ENCODE data around the gene IGFL4.

The IGFL4 gene

GRCh38 chr19:46063201-46063600 is 22.4 kb upstream of the IGFL4 start:
- TF ChIP-seq, protein P1, sequence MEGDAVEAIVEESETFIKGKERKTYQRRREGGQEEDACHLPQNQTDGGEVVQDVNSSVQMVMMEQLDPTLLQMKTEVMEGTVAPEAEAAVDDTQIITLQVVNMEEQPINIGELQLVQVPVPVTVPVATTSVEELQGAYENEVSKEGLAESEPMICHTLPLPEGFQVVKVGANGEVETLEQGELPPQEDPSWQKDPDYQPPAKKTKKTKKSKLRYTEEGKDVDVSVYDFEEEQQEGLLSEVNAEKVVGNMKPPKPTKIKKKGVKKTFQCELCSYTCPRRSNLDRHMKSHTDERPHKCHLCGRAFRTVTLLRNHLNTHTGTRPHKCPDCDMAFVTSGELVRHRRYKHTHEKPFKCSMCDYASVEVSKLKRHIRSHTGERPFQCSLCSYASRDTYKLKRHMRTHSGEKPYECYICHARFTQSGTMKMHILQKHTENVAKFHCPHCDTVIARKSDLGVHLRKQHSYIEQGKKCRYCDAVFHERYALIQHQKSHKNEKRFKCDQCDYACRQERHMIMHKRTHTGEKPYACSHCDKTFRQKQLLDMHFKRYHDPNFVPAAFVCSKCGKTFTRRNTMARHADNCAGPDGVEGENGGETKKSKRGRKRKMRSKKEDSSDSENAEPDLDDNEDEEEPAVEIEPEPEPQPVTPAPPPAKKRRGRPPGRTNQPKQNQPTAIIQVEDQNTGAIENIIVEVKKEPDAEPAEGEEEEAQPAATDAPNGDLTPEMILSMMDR (conservative IDR thresholded peaks at IDR 0.05; ENCODE audit: low read depth, low read length): no peak
- H3K4me3 ChIP-seq (ENCODE audit: low read length): no peak overlapping the region
- no peak for DNase-seq (ENCODE audit: low read depth)

DNA sequence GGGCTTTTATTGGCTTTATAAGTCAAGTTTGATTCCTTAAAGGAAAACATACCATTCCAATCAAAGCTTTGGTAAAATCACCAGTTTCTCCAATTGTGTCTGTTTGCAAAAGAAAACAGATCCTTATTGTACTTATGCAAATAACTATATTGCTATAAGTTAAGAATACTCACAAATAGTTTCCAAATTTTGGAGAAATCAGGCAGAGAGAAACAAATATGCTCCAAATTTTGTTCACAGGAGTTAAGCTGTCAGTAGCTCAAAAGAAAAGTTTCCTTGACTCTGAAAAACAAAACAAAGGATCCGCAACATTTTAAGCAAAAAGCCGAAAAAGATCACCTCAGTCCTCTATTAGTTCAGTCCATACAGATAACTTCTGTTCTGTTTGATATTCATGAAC is 19.2 kb upstream of the IGFL4 start:
- no peak overlapping the region for H3K4me3 ChIP-seq (ENCODE audit: low read length)
- no peak for DNase-seq (ENCODE audit: low read depth)
- TF ChIP-seq, protein P1 (conservative IDR thresholded peaks at IDR 0.05; ENCODE audit: low read depth, low read length): no peak

DNA sequence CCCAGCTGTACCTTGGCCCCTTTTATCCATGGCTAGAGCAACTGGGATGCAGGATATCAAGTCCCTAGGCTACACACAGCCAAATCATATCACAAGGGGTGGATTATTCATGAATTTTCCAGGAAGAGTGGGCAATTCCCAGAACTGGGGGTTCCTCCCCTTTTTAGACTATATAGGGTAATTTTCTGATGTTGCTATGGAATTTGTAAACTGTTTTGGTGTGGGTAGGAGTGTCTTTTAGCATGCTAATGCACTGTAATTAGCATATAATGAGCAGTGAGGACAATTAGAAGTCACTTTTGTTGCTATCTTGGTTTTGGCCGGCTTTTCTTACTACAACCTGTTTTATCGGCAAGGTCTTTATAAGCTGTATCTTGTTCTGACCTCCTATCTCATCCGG is 18.0 kb upstream of the IGFL4 start:
- H3K4me3 ChIP-seq (ENCODE audit: low read length): no peak overlapping the region
- TF ChIP-seq, protein P1 (conservative IDR thresholded peaks at IDR 0.05; ENCODE audit: low read depth, low read length): no peak
- DNase-seq (ENCODE audit: low read depth): no peak

DNA sequence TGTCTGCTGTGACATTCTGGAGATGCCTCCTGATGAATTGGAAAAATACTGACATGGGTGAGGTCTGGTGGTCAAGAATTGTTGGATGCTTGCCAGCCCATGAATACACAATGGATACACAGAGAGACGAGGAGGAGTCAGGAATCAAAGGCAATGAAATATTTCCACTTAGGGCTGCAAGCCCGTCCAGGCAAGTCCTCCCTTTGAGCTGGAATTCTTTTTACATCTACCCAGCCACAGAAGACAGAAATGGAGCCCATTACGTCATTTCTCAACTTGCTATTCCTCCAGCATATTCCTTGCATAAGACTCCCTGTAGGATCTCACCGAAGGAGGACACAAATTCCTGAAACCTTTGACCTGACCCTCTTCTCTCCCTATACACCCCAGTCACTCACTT is 15.7 kb upstream of the IGFL4 start:
- TF ChIP-seq, protein P1 (conservative IDR thresholded peaks at IDR 0.05; ENCODE audit: low read depth, low read length): no peak
- H3K4me3 ChIP-seq (ENCODE audit: low read length): no peak overlapping the region
- no peak for DNase-seq (ENCODE audit: low read depth)

GRCh38 chr19:46052896-46053295 is 12.1 kb upstream of the IGFL4 start:
- DNase-seq (ENCODE audit: low read depth): no peak
- TF ChIP-seq, protein P1 (conservative IDR thresholded peaks at IDR 0.05; ENCODE audit: low read depth, low read length): no peak
- H3K4me3 ChIP-seq (ENCODE audit: low read length): no peak overlapping the region

DNA sequence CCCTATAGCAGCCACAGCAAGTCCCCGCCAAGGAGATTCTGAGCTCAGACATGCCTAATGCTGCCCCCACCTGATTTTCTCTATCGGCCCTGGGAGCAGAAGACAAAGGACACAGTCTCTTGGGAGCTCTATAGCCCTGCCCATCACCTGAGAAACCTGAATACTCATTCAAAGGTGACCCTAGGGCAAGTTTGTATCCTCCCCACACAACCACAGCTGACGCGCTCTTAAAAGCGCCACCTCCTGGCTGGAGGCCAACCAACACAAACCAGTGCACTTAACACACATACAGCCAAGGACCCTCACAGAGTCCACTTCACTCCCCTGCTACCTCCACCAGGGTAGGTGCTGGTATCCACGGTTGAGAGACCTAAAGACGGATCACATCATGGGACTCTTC is 8.8 kb upstream of the IGFL4 start:
- TF ChIP-seq, protein P1 (conservative IDR thresholded peaks at IDR 0.05; ENCODE audit: low read depth, low read length): no peak
- DNase-seq (ENCODE audit: low read depth): no peak
- no peak overlapping the region for H3K4me3 ChIP-seq (ENCODE audit: low read length)

- TF ChIP-seq, protein P1 (conservative IDR thresholded peaks at IDR 0.05; ENCODE audit: low read depth, low read length): no peak
- no peak for DNase-seq (ENCODE audit: low read depth)
- H3K4me3 ChIP-seq (ENCODE audit: low read length): no peak overlapping the region
Measured at GRCh38 chr19:46043519-46043918, 2.7 kb upstream of the IGFL4 start.

Data from retinal pigment epithelial cell (primary cell).